OCI-LY1 (cell line): ENCODE measurements around the gene ZIC1.

Experiments used
- EZH2 ChIP-seq: fragments of 200-600 bp; sonication (generic), shearing (Covaris generic); IDR thresholded peaks from 2 replicates; pipeline ENCODE4 v1.8.0; 2017; ENCODE audit warnings: borderline replicate concordance, mixed run types, mild to moderate bottlenecking, antibody characterized with exemption, low read length, moderate library complexity, mixed read lengths
- TF ChIP-seq, protein P1 (sequence below): fragments of 200-600 bp; sonication (generic), shearing (Covaris generic); IDR thresholded peaks from 2 replicates; pipeline ENCODE4 v1.5.1; 2017; ENCODE audit warnings: mild to moderate bottlenecking, antibody characterized with exemption, low read length, moderate library complexity, mixed read lengths

DNA sequence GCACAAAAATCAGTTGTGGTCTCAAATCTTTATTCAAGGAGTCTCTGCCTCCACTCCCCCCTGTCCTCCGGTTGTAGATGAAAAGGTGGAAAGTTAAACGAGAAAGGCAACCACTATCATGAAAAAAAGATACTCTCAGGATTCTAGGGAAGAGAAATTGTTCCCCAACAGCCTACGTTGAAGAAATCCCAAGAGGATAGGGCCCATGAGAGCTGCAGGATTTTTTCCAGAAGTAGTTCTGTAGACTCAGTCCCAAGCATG, 14.3 kb downstream of the ZIC1 start:
- TF ChIP-seq, protein P1, sequence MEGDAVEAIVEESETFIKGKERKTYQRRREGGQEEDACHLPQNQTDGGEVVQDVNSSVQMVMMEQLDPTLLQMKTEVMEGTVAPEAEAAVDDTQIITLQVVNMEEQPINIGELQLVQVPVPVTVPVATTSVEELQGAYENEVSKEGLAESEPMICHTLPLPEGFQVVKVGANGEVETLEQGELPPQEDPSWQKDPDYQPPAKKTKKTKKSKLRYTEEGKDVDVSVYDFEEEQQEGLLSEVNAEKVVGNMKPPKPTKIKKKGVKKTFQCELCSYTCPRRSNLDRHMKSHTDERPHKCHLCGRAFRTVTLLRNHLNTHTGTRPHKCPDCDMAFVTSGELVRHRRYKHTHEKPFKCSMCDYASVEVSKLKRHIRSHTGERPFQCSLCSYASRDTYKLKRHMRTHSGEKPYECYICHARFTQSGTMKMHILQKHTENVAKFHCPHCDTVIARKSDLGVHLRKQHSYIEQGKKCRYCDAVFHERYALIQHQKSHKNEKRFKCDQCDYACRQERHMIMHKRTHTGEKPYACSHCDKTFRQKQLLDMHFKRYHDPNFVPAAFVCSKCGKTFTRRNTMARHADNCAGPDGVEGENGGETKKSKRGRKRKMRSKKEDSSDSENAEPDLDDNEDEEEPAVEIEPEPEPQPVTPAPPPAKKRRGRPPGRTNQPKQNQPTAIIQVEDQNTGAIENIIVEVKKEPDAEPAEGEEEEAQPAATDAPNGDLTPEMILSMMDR, result no peak
- no peak for TF ChIP-seq EZH2
